Esophagus muscularis mucosa (tissue), 4 donors: ENCODE measurements around the gene CFAP410. TPM values are rescaled to one million over a fixed set of nuclear protein-coding genes. Genes with fewer than 3 reads are reported as not detected.

Source experiments
- DNase-seq: peaks from one replicate; pipeline ENCODE4 v3.0.0-alpha.2; 2017; ENCODE audit errors: extremely low spot score
- H3K27ac ChIP-seq, 4 donors: fragments of 200-600 bp; sonication (generic); replicated peaks in 1 of 4; 1 replicate in 3 of 4; 2 replicates in 1 of 4; pipeline ENCODE4 v1.5.1; 2016 to 2019; ENCODE audit warnings: mild to moderate bottlenecking in 1 of 4
- H3K27me3 ChIP-seq, 4 donors: fragments of 200-600 bp; sonication (generic); one replicate each; pipeline versions ENCODE4 v1.5.1 to v1.6.0; 2016 to 2019
- H3K36me3 ChIP-seq, 4 donors: fragments of 200-600 bp; sonication (generic); one replicate each; pipeline ENCODE4 v1.5.1; 2016 to 2019
- H3K4me1 ChIP-seq, 4 donors: fragments of 200-600 bp; sonication (generic); one replicate each; pipeline ENCODE4 v1.5.1; 2016 to 2019
- H3K4me3 ChIP-seq, 4 donors: fragments of 200-600 bp; sonication (generic); 1 replicate in 2 of 4; 2 replicates in 2 of 4; pipeline ENCODE4 v1.5.1; 2016 to 2019; ENCODE audit warnings: mild to moderate bottlenecking in 4 of 4, moderate library complexity in 1 of 4
- H3K9me3 ChIP-seq, 4 donors: fragments of 200-600 bp; sonication (generic); 1 replicate in 3 of 4; 2 replicates in 1 of 4; pipeline ENCODE4 v1.5.1; 2016 to 2019
- CTCF ChIP-seq, 3 experiments: fragments of 200-600 bp in 2 of 3; fragments of 450-650 bp in 1 of 3; sonication (generic) in 2 of 3; IDR thresholded peaks; one replicate each; pipeline ENCODE4 v1.5.1; 2017 to 2019; ENCODE audit warnings: antibody characterized with exemption in 3 of 3, mild to moderate bottlenecking in 2 of 3, moderate library complexity in 1 of 3
- EP300 ChIP-seq: sonication (generic); formaldehyde crosslinking; IDR thresholded peaks from one replicate; pipeline ENCODE4 v1.6.1; 2017; ENCODE audit warnings: antibody characterized with exemption
- POLR2A ChIP-seq: fragments of 450-650 bp; IDR thresholded peaks from one replicate; pipeline ENCODE4 v1.6.1; 2017; ENCODE audit warnings: antibody characterized with exemption, moderate library complexity, mild to moderate bottlenecking, low read depth
- POLR2AphosphoS5 ChIP-seq, 2 donors: sonication (generic); formaldehyde crosslinking; IDR thresholded peaks; one replicate each; pipeline ENCODE4 v1.6.1; 2017; ENCODE audit warnings: antibody characterized with exemption in 2 of 2
- WGBS: methylation state at CpG from one replicate; pipeline ENCODE4 v1.1.5; 2018; 5-methylcytosine and 5-hydroxymethylcytosine counted together
- intact Hi-C: fragments of 100-400 bp; cut with DNase I; formaldehyde crosslinking; loops from one replicate; pipeline ENCODE4 v1.15.1; 2023
- total RNA-seq, 4 donors: library from RNA; depleted of rRNA; stranded (reverse); fragments of >200 nt; gene quantifications; one replicate each; pipeline versions ENCODE4 v1.1.0 to v1.2.1, GENCODE V29; 2016

The CFAP410 gene
- total RNA-seq, 4 donors from 2014 or later, result 26.6 to 43.5 (median 32.3) TPM

DNA sequence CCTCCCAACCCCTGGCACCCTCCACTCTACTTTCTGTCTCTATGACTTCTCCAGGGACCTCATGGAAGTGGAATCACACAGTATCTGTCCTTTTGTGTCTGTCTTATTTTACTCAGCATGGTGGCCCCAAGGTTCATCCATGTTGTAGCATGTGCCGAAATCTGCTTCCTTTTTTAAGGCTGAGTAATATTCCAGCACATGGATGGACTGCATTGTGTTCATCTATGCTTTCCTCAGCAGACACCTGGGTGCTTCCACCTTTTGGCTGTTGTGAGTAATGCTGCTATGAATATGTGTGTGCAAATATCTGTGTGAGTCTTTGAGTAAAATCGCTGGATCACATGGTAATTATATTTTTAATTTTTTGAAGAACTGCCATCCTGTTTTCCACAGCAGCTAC lies 40.9 kb downstream of the CFAP410 start:
- Histone ChIP-seq H3K27me3 (peaks cover 0 to 39% (median 0%) of the 10 kb centered on the region in 4 donors), H3K36me3 (no peaks in the 10 kb centered on the region), H3K4me3 (no peak overlapping the region), H3K4me1 (peaks cover 50 to 73% (median 63%) of the 10 kb centered on the region in 4 donors), H3K9me3 (no peaks in the 10 kb centered on the region), H3K27ac (no peak overlapping the region)
- WGBS, result 78% methylated on average over 2 of the region's 2 CpGs
- no peak for DNase-seq
- intact Hi-C loops, result loop anchor here (2.0 to 5.0 kb wide), 2 partner anchors 38 to 286 kb away; partner anchors contain the start of gene TRAPPC10
- no peak for TF ChIP-seq POLR2AphosphoS5 (IDR thresholded peaks at IDR 0.05)
- TF ChIP-seq CTCF (IDR thresholded peaks at IDR 0.05), result no peak
- no peak for TF ChIP-seq EP300
- no peak for TF ChIP-seq POLR2A

GRCh38 chr21:44297525-44298290 lies 41.5 kb downstream of the CFAP410 start:
- 31% methylated on average over 21 of the region's 22 CpGs for WGBS
- peak in 1 of 2 donors; percentile 60 for TF ChIP-seq POLR2AphosphoS5 (IDR thresholded peaks at IDR 0.05)
- no peak for TF ChIP-seq POLR2A
- TF ChIP-seq CTCF (IDR thresholded peaks at IDR 0.05), result peak; percentile 63 to 77 (median 73)
- TF ChIP-seq EP300, result no peak
- Histone ChIP-seq H3K27ac (no peak overlapping the region), H3K27me3 (peaks cover 0 to 45% (median 0%) of the 10 kb centered on the region in 4 donors), H3K9me3 (no peaks in the 10 kb centered on the region), H3K36me3 (no peaks in the 10 kb centered on the region), H3K4me3 (no peak overlapping the region), H3K4me1 (peaks cover 44 to 67% (median 59%) of the 10 kb centered on the region in 4 donors)
- DNase-seq, result peak; percentile 95
- intact Hi-C loops, result loop anchor here (2.0 to 5.0 kb wide), 2 partner anchors 39 to 285 kb away; partner anchors contain the start of gene TRAPPC10

DNA sequence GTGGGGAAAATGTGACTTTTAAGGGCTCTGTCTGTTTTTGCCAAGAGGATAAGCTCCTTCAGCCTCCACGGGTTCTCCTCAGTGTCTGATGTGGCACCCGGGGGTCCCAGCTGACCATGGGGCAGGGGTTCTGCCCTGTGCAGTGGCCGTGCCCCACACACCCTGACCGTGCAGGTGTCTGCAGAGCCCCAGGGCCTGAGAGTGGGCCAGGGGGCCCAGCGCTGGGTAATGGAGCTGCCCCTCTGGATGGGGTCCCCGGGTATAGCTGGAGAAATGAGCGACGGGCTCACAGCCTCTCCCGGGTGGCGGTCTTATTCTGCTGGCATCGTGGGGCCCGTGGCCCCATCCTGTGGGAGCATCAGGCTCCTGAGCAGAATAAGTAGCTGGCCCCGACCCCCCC lies 42.3 kb downstream of the CFAP410 start:
- Histone ChIP-seq H3K4me3 (no peak overlapping the region), H3K9me3 (no peaks in the 10 kb centered on the region), H3K27ac (no peak overlapping the region), H3K4me1 (peaks cover 36 to 59% (median 51%) of the 10 kb centered on the region in 4 donors), H3K27me3 (peaks cover 0 to 51% (median 0%) of the 10 kb centered on the region in 4 donors), H3K36me3 (no peaks in the 10 kb centered on the region)
- intact Hi-C loops, result loop anchor here (5.0 kb wide), 1 partner anchor 285 kb away; the partner anchor contains the start of gene TRAPPC10
- 89% methylated on average over 3 of the region's 13 CpGs for WGBS
- DNase-seq, result no peak
- TF ChIP-seq POLR2A, result no peak

- WGBS, result 70% methylated on average over 4 of the region's 12 CpGs
- peaks cover 0 to 51% (median 0%) of the 10 kb centered on the region in 4 donors for H3K27me3 ChIP-seq
- H3K4me1 ChIP-seq, result peaks cover 28 to 51% (median 43%) of the 10 kb centered on the region in 4 donors
- TF ChIP-seq EP300 (no peak), CTCF (IDR thresholded peaks at IDR 0.05) (no peak), POLR2A (no peak), POLR2AphosphoS5 (IDR thresholded peaks at IDR 0.05) (no peak)
- H3K27ac ChIP-seq, result no peak overlapping the region
- intact Hi-C loops, result loop anchor here (5.0 kb wide), 1 partner anchor 284 kb away; the partner anchor contains the start of gene TRAPPC10
- no peaks in the 10 kb centered on the region for H3K9me3 ChIP-seq
- no peak for DNase-seq
- no peak overlapping the region for H3K4me3 ChIP-seq
- no peaks in the 10 kb centered on the region for H3K36me3 ChIP-seq
Observed at GRCh38 chr21:44296103-44296519, 43.1 kb downstream of the CFAP410 start.

DNA sequence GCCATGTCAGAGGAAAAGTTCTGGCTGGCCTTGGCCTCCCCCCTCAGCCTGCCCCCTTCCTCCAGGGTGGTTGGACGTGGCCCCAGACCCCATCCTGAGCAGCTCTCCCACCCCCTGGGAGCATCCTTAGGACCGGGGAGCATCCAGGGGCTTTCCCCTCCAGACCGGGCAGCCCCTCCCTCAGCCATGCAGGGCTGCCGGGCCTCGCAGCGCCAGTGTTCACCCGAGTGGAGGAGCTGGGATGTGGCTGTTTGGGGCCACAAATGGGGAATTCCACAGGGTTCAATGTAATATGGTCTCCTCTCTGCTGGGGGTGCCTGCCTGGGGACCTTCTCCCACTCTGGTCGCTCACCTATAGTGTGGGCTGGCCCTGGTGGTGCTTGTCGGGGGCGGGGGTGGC lies 43.5 kb downstream of the CFAP410 start:
- 62% methylated on average over 7 of the region's 10 CpGs for WGBS
- no peak for TF ChIP-seq CTCF (IDR thresholded peaks at IDR 0.05)
- no peak for TF ChIP-seq POLR2AphosphoS5 (IDR thresholded peaks at IDR 0.05)
- TF ChIP-seq POLR2A, result no peak
- TF ChIP-seq EP300, result no peak
- Histone ChIP-seq H3K4me1 (peaks cover 23 to 46% (median 38%) of the 10 kb centered on the region in 4 donors), H3K27me3 (peaks cover 0 to 51% (median 0%) of the 10 kb centered on the region in 4 donors), H3K9me3 (no peaks in the 10 kb centered on the region), H3K27ac (no peak overlapping the region), H3K36me3 (no peaks in the 10 kb centered on the region), H3K4me3 (no peak overlapping the region)
- DNase-seq, result no peak
- intact Hi-C loops, result loop anchor here (5.0 kb wide), 1 partner anchor 283 kb away; the partner anchor contains the start of gene TRAPPC10
